Spinal cord (tissue), 10 donors: Measurements from ENCODE around the gene PPM1G. TPM values are rescaled to one million over a fixed set of nuclear protein-coding genes. Genes with fewer than 3 reads are reported as not detected.

Source experiments
- DNase-seq, 6 donors: peaks; one replicate each; pipeline versions ENCODE4 v3.0.0 to v3.0.0-alpha.2; 2013 to 2015; ENCODE audit warnings: low spot score in 6 of 6, low read depth in 4 of 6
- H3K27ac ChIP-seq: one replicate; pipeline ENCODE4 v1.5.1; 2013; ENCODE audit warnings: low read depth, low read length, control low read depth
- H3K27me3 ChIP-seq: one replicate; pipeline ENCODE4 v1.6.1; 2013; ENCODE audit warnings: low read length; ENCODE audit not compliant: control insufficient read depth, insufficient read depth
- H3K36me3 ChIP-seq: one replicate; pipeline ENCODE4 v1.6.1; 2013; ENCODE audit warnings: low read length; ENCODE audit not compliant: control insufficient read depth, insufficient read depth
- H3K4me1 ChIP-seq: one replicate; pipeline ENCODE4 v1.6.1; 2013; ENCODE audit warnings: low read length; ENCODE audit not compliant: control insufficient read depth, insufficient read depth
- H3K4me3 ChIP-seq: one replicate; pipeline ENCODE4 v1.5.1; 2013; ENCODE audit warnings: low read depth, low read length, control low read depth
- H3K9me3 ChIP-seq: one replicate; pipeline ENCODE4 v1.6.1; 2013; ENCODE audit warnings: low read length; ENCODE audit not compliant: control insufficient read depth, insufficient read depth
- WGBS: methylation state at CpG from one replicate; pipeline ENCODE4 v1.1.5; 2013; ENCODE audit warnings: missing lambda C conversion rate; ENCODE audit not compliant: insufficient coverage; 5-methylcytosine and 5-hydroxymethylcytosine counted together
- polyA plus RNA-seq, 2 donors: library from polyadenylated mRNA; unstranded; fragments of 120-200 nt; gene quantifications; one replicate each; pipeline ENCODE4 v1.2.1, GENCODE V29; 2013; ENCODE audit not compliant: insufficient read length in 2 of 2
- total RNA-seq, 2 donors: library from RNA; depleted of rRNA in 1 of 2; stranded (reverse); fragments of 120-200 nt in 1 of 2; fragments of >200 nt in 1 of 2; gene quantifications; one replicate each; pipeline versions ENCODE4 v1.2.3 to v1.2.4, GENCODE V29; 2013 to 2014
- donor health status: healthy.

Gene PPM1G
- total and polyA plus RNA-seq, 4 donors, result 40.2 to 96.1 (median 82.3) TPM

DNA sequence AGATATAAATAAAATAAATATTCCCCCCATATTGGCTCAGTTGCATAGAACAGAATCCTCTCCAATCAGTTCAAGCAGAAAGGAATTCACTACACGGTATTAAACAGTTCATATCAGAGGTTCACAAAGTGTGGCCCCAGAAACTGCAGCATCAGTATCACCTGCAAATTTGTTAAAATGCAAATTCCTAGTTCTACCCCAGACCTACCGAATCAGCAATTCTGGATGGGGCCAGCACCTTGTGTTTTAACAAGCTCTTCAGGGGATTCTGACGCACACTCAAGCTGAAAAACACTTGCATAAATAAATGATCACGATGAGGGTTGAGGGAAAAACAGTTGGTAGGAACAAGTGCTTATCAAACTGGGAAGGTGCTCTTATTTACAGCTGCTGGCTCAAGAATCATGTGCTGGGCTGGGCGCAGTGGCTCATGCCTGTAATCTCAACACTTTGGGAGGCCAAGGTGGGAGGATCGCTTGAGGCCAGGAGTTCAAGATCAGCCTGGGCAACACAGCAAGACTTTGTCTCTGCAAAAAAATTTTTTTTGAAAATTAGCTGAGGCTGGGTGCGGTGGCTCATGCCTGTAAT lies 59.2 kb downstream of the PPM1G start:
- H3K36me3 ChIP-seq, result peaks cover 6% of the 10 kb centered on the region
- no peaks in the 10 kb centered on the region for H3K27me3 ChIP-seq
- 94% methylated on average over 5 of the region's 7 CpGs for WGBS
- H3K27ac ChIP-seq, result no peak overlapping the region
- no peak overlapping the region for H3K4me3 ChIP-seq
- peaks cover 2% of the 10 kb centered on the region for H3K4me1 ChIP-seq
- H3K9me3 ChIP-seq, result no peaks in the 10 kb centered on the region
- DNase-seq, result no peak

DNA sequence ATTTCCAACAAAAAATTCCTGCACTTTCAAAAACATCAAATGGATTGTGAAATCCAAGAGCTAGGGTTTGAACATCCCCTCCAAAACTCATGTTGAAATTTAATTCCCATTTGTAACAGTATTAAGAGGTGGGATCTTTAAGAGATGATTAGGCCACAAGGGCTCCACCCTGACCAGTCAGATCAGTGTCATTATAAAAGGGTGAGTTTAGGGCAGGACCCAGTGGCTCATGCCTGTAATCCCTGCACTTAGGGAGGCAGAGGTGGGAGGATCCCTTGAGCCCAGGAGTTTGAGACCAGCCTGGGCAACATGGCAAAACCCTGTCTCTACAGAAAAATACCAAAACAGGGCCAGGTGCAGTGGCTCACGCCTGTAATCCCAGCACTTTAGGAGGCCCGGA lies 61.8 kb downstream of the PPM1G start:
- Histone ChIP-seq H3K27ac (no peak overlapping the region), H3K36me3 (peaks cover 9% of the 10 kb centered on the region), H3K4me3 (no peak overlapping the region), H3K9me3 (no peaks in the 10 kb centered on the region), H3K27me3 (no peaks in the 10 kb centered on the region), H3K4me1 (no peaks in the 10 kb centered on the region)
- WGBS, result 91% methylated on average over 2 of the region's 2 CpGs
- DNase-seq, result no peak

DNA sequence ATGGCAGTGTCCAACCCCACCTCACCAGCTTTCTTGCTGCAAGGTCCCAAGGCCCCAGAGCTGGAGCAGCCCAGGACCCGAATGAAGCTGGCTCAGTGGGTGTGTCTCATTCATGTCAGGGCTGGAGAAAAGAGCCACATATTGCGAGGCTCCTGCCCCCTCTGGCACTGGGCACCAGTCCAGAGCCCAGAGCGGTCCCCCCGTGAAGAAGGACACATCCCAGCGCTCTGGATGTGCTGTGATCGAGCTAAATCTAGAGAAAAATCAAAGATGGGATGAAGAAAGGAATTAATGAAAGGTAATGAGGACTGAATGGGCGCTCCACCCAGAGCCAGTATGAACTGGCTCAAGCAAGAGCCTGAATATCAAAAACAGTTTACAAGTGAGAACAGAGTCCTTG lies 73.2 kb downstream of the PPM1G start:
- Histone ChIP-seq H3K4me1 (no peaks in the 10 kb centered on the region), H3K9me3 (no peaks in the 10 kb centered on the region), H3K36me3 (peaks cover 77% of the 10 kb centered on the region), H3K27ac (no peak overlapping the region), H3K4me3 (no peak overlapping the region), H3K27me3 (no peaks in the 10 kb centered on the region)
- no peak for DNase-seq
- 94% methylated on average over 5 of the region's 7 CpGs for WGBS

DNA sequence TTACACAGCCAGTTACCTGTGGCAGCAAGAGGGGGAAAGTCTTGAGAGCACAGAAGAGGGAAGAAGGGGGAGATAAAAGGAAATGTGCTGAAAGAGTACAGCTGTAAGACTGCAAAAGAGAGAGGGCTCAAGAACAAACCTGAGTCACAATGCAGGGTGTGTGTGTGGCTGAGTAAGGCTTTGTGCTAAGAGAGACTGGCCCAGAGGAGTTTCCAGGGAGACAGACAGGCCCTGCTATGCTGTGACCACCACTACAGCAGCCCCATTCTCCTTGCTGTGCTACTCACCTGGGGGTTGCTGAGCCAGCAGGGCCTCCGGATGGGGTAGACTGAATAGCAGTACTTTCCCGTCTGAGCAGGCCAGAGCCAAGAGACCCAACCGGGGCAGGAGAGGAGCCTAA lies 74.1 kb downstream of the PPM1G start:
- Histone ChIP-seq H3K27me3 (no peaks in the 10 kb centered on the region), H3K36me3 (peaks cover 76% of the 10 kb centered on the region), H3K9me3 (no peaks in the 10 kb centered on the region), H3K27ac (no peak overlapping the region), H3K4me3 (no peak overlapping the region), H3K4me1 (no peaks in the 10 kb centered on the region)
- DNase-seq, result no peak
- 100% methylated on average over 1 of the region's 3 CpGs for WGBS

Other genes starting within 250 kb of the PPM1G start
- gene ATRAID, start 197.6 kb downstream of the PPM1G start, total RNA-seq, result 100 to 1,000 TPM; 103 to 198 TPM
- gene ATRAID, start 197.6 kb downstream of the PPM1G start, polyA plus RNA-seq, result 100 to 1,000 TPM in 1 of 2 donors, 10 to 100 TPM in 1; 93.3 to 110 TPM
- gene SLC5A6, start 197.3 kb downstream of the PPM1G start, total RNA-seq, result 10 to 100 TPM; 41.4 to 68.4 TPM
- 10 to 100 TPM; 50.1 to 68.6 TPM for gene SLC5A6, start 197.3 kb downstream of the PPM1G start, polyA plus RNA-seq
- gene CAD, start 192.2 kb downstream of the PPM1G start, total RNA-seq, result 10 to 100 TPM; 26.5 to 30.3 TPM
- 10 to 100 TPM; 38.7 to 49.2 TPM for gene CAD, start 192.2 kb downstream of the PPM1G start, polyA plus RNA-seq
- 1 to 10 TPM; 2.9 to 5.5 TPM for gene SLC30A3, start 146.5 kb downstream of the PPM1G start, total RNA-seq
- 10 to 100 TPM; 18.6 to 30.2 TPM for gene SLC30A3, start 146.5 kb downstream of the PPM1G start, polyA plus RNA-seq
- gene DNAJC5G, start 134.2 kb downstream of the PPM1G start, total RNA-seq, result under 1 TPM; 0.22 to 0.50 TPM
- 1 to 10 TPM in 1 of 2 donors, under 1 TPM in 1; 0.48 to 1.7 TPM for gene DNAJC5G, start 134.2 kb downstream of the PPM1G start, polyA plus RNA-seq
- under 1 TPM; 0.17 to 0.30 TPM for gene TRIM54, start 127.2 kb downstream of the PPM1G start, total RNA-seq
- 1 to 10 TPM; 1.3 to 1.6 TPM for gene TRIM54, start 127.2 kb downstream of the PPM1G start, polyA plus RNA-seq
- 1 to 10 TPM in 1 of 2 donors, under 1 TPM in 1; 0.79 to 2.6 TPM for gene UCN, start 101.1 kb downstream of the PPM1G start, total RNA-seq
- gene UCN, start 101.1 kb downstream of the PPM1G start, polyA plus RNA-seq, result 1 to 10 TPM; 4.0 to 4.6 TPM
- 100 to 1,000 TPM in 1 of 2 donors, 10 to 100 TPM in 1; 46.6 to 124 TPM for gene MPV17, start 86.5 kb downstream of the PPM1G start, total RNA-seq
- gene MPV17, start 86.5 kb downstream of the PPM1G start, polyA plus RNA-seq, result 100 to 1,000 TPM; 108 to 132 TPM
- 10 to 100 TPM; 37.8 to 41.5 TPM for gene GTF3C2, start 52.8 kb downstream of the PPM1G start, total RNA-seq
- gene GTF3C2, start 52.8 kb downstream of the PPM1G start, polyA plus RNA-seq, result 10 to 100 TPM; 44.5 to 60.5 TPM
- 10 to 100 TPM; 15.5 to 37.1 TPM for gene EIF2B4, start 39.3 kb downstream of the PPM1G start, total RNA-seq
- gene EIF2B4, start 39.3 kb downstream of the PPM1G start, polyA plus RNA-seq, result 10 to 100 TPM; 46.7 to 58.9 TPM
- 100 to 1,000 TPM in 1 of 2 donors, 10 to 100 TPM in 1; 66.2 to 112 TPM for gene SNX17, start 39.0 kb downstream of the PPM1G start, total RNA-seq
- gene SNX17, start 39.0 kb downstream of the PPM1G start, polyA plus RNA-seq, result 100 to 1,000 TPM in 1 of 2 donors, 10 to 100 TPM in 1; 88.5 to 103 TPM
- gene ZNF513, start 28.9 kb downstream of the PPM1G start, total RNA-seq, result 10 to 100 TPM in 1 of 2 donors, 1 to 10 TPM in 1; 6.3 to 16.5 TPM
- gene ZNF513, start 28.9 kb downstream of the PPM1G start, polyA plus RNA-seq, result 10 to 100 TPM; 32.6 to 35.3 TPM
- 10 to 100 TPM; 80.1 to 92.1 TPM for gene NRBP1, start 19.0 kb upstream of the PPM1G start, total RNA-seq
- 100 to 1,000 TPM; 119 to 133 TPM for gene NRBP1, start 19.0 kb upstream of the PPM1G start, polyA plus RNA-seq
- gene KRTCAP3, start 32.8 kb upstream of the PPM1G start, total RNA-seq, result under 1 TPM in 1 of 2 donors, not detected in 1; 0.72 TPM
- 1 to 10 TPM; 2.6 to 5.2 TPM for gene KRTCAP3, start 32.8 kb upstream of the PPM1G start, polyA plus RNA-seq
- 10 to 100 TPM; 35.0 to 48.4 TPM for gene IFT172, start 80.2 kb upstream of the PPM1G start, total RNA-seq
- 10 to 100 TPM; 40.1 to 68.0 TPM for gene IFT172, start 80.2 kb upstream of the PPM1G start, polyA plus RNA-seq
- 10 to 100 TPM; 42.5 to 50.8 TPM for gene FNDC4, start 85.6 kb upstream of the PPM1G start, total RNA-seq
- 100 to 1,000 TPM; 134 to 137 TPM for gene FNDC4, start 85.6 kb upstream of the PPM1G start, polyA plus RNA-seq
- gene GCKR, start 87.2 kb upstream of the PPM1G start, total RNA-seq, result under 1 TPM; 0.20 to 0.77 TPM
- 1 to 10 TPM; 1.7 to 2.9 TPM for gene GCKR, start 87.2 kb upstream of the PPM1G start, polyA plus RNA-seq
- gene ZNF512, start 173.5 kb upstream of the PPM1G start, total RNA-seq, result 10 to 100 TPM; 38.6 to 63.0 TPM
- 10 to 100 TPM; 55.6 to 59.5 TPM for gene ZNF512, start 173.5 kb upstream of the PPM1G start, polyA plus RNA-seq
- gene CCDC121, start 219.4 kb upstream of the PPM1G start, total RNA-seq, result 10 to 100 TPM in 1 of 2 donors, 1 to 10 TPM in 1; 9.7 to 12.8 TPM
- gene CCDC121, start 219.4 kb upstream of the PPM1G start, polyA plus RNA-seq, result 1 to 10 TPM; 6.5 to 7.4 TPM
- gene GPN1, start 219.5 kb upstream of the PPM1G start, total RNA-seq, result 10 to 100 TPM; 33.2 to 35.8 TPM
- gene GPN1, start 219.5 kb upstream of the PPM1G start, polyA plus RNA-seq, result 10 to 100 TPM; 42.2 to 45.4 TPM